ENCODE measurements around the gene ATOH8. TPM values are rescaled to one million over a fixed set of nuclear protein-coding genes. Genes with fewer than 3 reads are reported as not detected.

Gene ATOH8
- total RNA-seq, 1 donor from 2014 or later = 93.6 TPM

- H3K9me3 ChIP-seq = no peaks in the 10 kb centered on the region
- H3K27me3 ChIP-seq = no peaks in the 10 kb centered on the region
- no peak for DNase-seq
- ATAC-seq = no peak
- H3K27ac ChIP-seq = no peak overlapping the region
- H3K4me1 ChIP-seq = peaks cover 65% of the 10 kb centered on the region
- no peak for TF ChIP-seq CTCF (IDR thresholded peaks at IDR 0.05)
- H3K4me3 ChIP-seq = no peak overlapping the region
- no peaks in the 10 kb centered on the region for H3K36me3 ChIP-seq
- intact Hi-C loops (cut with DNase I) = no loop called here
Observed at GRCh38 chr2:85748985-85749875, 4.6 kb upstream of the ATOH8 start.

GRCh38 chr2:85750587-85751575 is 2.9 kb upstream of the ATOH8 start:
- H3K27me3 ChIP-seq = no peaks in the 10 kb centered on the region
- no peaks in the 10 kb centered on the region for H3K9me3 ChIP-seq
- DNase-seq = peak; percentile 86
- ATAC-seq = peak; percentile 76
- peak; percentile 82 for TF ChIP-seq CTCF (IDR thresholded peaks at IDR 0.05)
- H3K4me3 ChIP-seq = no peak overlapping the region
- intact Hi-C loops (cut with DNase I) = no loop called here
- peak overlapping the region; percentile 17 for H3K27ac ChIP-seq
- peaks cover 55% of the 10 kb centered on the region for H3K4me1 ChIP-seq
- no peaks in the 10 kb centered on the region for H3K36me3 ChIP-seq

GRCh38 chr2:85751627-85752026 is 2.2 kb upstream of the ATOH8 start:
- no peaks in the 10 kb centered on the region for H3K36me3 ChIP-seq
- intact Hi-C loops (cut with DNase I) = no loop called here
- H3K9me3 ChIP-seq = no peaks in the 10 kb centered on the region
- H3K4me3 ChIP-seq = no peak overlapping the region
- no peak for TF ChIP-seq CTCF (IDR thresholded peaks at IDR 0.05)
- H3K27me3 ChIP-seq = no peaks in the 10 kb centered on the region
- DNase-seq (no peak), ATAC-seq (no peak)
- H3K27ac ChIP-seq = no peak overlapping the region
- H3K4me1 ChIP-seq = peaks cover 48% of the 10 kb centered on the region

- intact Hi-C loops (cut with DNase I) = no loop called here
- DNase-seq (no peak), ATAC-seq (no peak)
- peaks cover 2% of the 10 kb centered on the region for H3K36me3 ChIP-seq
- peak overlapping the region; percentile 92 for H3K27ac ChIP-seq
- H3K4me1 ChIP-seq = peaks cover 59% of the 10 kb centered on the region
- peak overlapping the region; percentile 87 for H3K4me3 ChIP-seq
- H3K27me3 ChIP-seq = no peaks in the 10 kb centered on the region
- no peak for TF ChIP-seq CTCF (IDR thresholded peaks at IDR 0.05)
- no peaks in the 10 kb centered on the region for H3K9me3 ChIP-seq
Observed at GRCh38 chr2:85753035-85753524, 711 bp upstream of the ATOH8 start.

GRCh38 chr2:85754313-85755095 is 713 bp downstream of the ATOH8 start:
- Histone ChIP-seq H3K4me1 (peaks cover 55% of the 10 kb centered on the region), H3K27me3 (no peaks in the 10 kb centered on the region), H3K4me3 (peak overlapping the region; percentile 87), H3K36me3 (peaks cover 9% of the 10 kb centered on the region), H3K9me3 (no peaks in the 10 kb centered on the region), H3K27ac (peak overlapping the region; percentile 92)
- DNase-seq = peak; percentile 78
- peak; percentile 31 for TF ChIP-seq CTCF (IDR thresholded peaks at IDR 0.05)
- ATAC-seq = peak; percentile 2
- intact Hi-C loops (cut with DNase I) = no loop called here
